PC-9 (cell line): ENCODE measurements around the gene UPF2.

Experiments
- EZH2 ChIP-seq: fragments of 200-600 bp; sonication (generic); IDR thresholded peaks from 2 replicates; pipeline ENCODE4 v1.8.0; 2017; ENCODE audit warnings: antibody characterized with exemption, low read depth
- TF ChIP-seq, protein P1 (sequence below): fragments of 200-600 bp; sonication (generic); conservative IDR thresholded peaks from 2 replicates; pipeline ENCODE4 v1.6.1; 2017; ENCODE audit warnings: mixed run types, antibody characterized with exemption, mild to moderate bottlenecking, moderate library complexity

GRCh38 chr10:11933577-11934223 is 108.9 kb downstream of the UPF2 start:
- TF ChIP-seq, protein P1, sequence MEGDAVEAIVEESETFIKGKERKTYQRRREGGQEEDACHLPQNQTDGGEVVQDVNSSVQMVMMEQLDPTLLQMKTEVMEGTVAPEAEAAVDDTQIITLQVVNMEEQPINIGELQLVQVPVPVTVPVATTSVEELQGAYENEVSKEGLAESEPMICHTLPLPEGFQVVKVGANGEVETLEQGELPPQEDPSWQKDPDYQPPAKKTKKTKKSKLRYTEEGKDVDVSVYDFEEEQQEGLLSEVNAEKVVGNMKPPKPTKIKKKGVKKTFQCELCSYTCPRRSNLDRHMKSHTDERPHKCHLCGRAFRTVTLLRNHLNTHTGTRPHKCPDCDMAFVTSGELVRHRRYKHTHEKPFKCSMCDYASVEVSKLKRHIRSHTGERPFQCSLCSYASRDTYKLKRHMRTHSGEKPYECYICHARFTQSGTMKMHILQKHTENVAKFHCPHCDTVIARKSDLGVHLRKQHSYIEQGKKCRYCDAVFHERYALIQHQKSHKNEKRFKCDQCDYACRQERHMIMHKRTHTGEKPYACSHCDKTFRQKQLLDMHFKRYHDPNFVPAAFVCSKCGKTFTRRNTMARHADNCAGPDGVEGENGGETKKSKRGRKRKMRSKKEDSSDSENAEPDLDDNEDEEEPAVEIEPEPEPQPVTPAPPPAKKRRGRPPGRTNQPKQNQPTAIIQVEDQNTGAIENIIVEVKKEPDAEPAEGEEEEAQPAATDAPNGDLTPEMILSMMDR, result no peak
- no peak for TF ChIP-seq EZH2
